WERI-Rb-1 (cell line): ENCODE results near the gene MT1X.

Experiments
- DNase-seq: peaks from one replicate; pipeline ENCODE4 v3.0.0-alpha.2; 2020
- H3K27ac ChIP-seq: fragments of 250-450 bp; sonication (Bioruptor Pico); 2 replicates; pipeline ENCODE4 v1.5.1; 2020; ENCODE audit warnings: mild to moderate bottlenecking, moderate library complexity
- H3K27me3 ChIP-seq: fragments of 250-450 bp; sonication (Bioruptor Pico); 2 replicates; pipeline ENCODE4 v1.5.1; 2021; ENCODE audit warnings: mild to moderate bottlenecking, low read depth, moderate library complexity; ENCODE audit not compliant: insufficient read depth, severe bottlenecking
- H3K36me3 ChIP-seq: fragments of 250-450 bp; sonication (Bioruptor Pico); 2 replicates; pipeline ENCODE4 v1.5.1; 2020; ENCODE audit warnings: mild to moderate bottlenecking, moderate library complexity
- H3K4me3 ChIP-seq: 2 replicates; pipeline ENCODE4 v1.5.1; 2011; ENCODE audit warnings: low read depth, mild to moderate bottlenecking, control low read depth, low read length
- H3K9me3 ChIP-seq: fragments of 250-450 bp; sonication (Bioruptor Pico); 2 replicates; pipeline ENCODE4 v1.5.1; 2021; ENCODE audit warnings: mild to moderate bottlenecking, moderate library complexity; ENCODE audit not compliant: severe bottlenecking
- CTCF ChIP-seq: IDR thresholded peaks from 2 replicates; pipeline ENCODE4 v1.5.1; 2011; ENCODE audit warnings: low read depth, mild to moderate bottlenecking, control low read depth, inconsistent platforms, low read length

MT1X gene

DNA sequence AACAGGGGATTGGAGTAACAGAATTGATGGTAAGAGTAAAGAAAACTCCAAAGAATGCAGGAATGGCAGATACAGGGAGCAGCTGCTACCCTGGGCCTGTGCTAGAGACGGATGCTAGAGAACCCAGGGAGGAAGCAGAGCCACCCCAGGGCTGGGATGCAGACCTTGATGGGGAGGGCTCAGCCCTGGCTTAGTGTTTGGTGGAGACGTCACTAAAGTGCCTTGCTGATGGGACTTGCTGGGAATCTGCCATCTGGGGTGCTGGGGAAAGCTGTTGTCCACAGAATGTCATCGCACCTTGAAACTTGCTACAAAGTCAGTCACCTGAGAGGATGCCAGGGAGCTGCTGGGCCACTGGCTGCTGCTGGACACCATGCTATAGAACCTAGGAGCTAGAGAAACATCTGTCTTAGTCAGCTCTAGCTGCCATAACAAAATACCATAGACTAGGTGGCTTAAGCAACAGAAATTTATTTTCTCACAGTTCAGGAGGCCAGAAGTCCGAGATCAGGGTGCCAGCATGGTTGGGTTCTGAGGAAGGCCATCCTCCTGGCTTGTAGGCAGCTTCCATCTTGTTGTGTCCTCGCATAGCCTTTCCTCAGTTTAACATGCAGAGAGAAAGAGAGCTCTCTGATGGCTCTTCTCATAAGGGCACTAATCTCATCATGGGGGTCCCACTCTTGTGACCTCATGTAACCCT, 15.3 kb downstream of the MT1X start:
- no peaks in the 10 kb centered on the region for H3K36me3 ChIP-seq
- TF ChIP-seq CTCF, result no peak

DNA sequence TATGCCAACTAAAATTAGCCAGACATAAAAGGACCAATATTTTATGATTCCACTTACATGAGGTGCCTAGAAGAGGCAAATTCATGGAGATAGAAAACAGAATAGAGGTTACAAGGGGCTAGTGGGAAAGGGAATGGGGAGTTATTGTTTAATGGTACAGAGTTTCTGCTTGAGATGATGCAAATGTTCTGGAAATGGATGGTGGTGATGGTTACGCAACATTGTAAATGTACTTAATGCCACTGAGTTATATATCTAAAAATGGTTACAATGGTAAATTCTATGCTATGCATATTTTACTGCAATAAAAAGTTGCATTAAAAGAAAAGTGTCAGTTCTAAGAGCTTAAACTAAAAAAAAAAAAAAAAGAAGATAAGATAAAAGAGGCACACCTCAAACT, 17.9 kb downstream of the MT1X start:
- DNase-seq, result no peak
- H3K9me3 ChIP-seq, result peaks cover 5% of the 10 kb centered on the region
- no peaks in the 10 kb centered on the region for H3K36me3 ChIP-seq
- H3K4me3 ChIP-seq, result no peak overlapping the region
- TF ChIP-seq CTCF, result no peak
- no peaks in the 10 kb centered on the region for H3K27me3 ChIP-seq
- H3K27ac ChIP-seq, result no peak overlapping the region

More for the DNA sequence above, 15.3 kb downstream of the MT1X start:
- no peaks in the 10 kb centered on the region for H3K27me3 ChIP-seq
- no peak for DNase-seq
- H3K4me3 ChIP-seq, result no peak overlapping the region
- H3K9me3 ChIP-seq, result peaks cover 5% of the 10 kb centered on the region
- no peak overlapping the region for H3K27ac ChIP-seq

- Histone ChIP-seq H3K36me3 (no peaks in the 10 kb centered on the region), H3K9me3 (peaks cover 5% of the 10 kb centered on the region), H3K27me3 (no peaks in the 10 kb centered on the region), H3K27ac (no peak overlapping the region), H3K4me3 (no peak overlapping the region)
- no peak for TF ChIP-seq CTCF
- DNase-seq, result no peak
Observed at GRCh38 chr16:56700631-56701030, 18.4 kb downstream of the MT1X start.

DNA sequence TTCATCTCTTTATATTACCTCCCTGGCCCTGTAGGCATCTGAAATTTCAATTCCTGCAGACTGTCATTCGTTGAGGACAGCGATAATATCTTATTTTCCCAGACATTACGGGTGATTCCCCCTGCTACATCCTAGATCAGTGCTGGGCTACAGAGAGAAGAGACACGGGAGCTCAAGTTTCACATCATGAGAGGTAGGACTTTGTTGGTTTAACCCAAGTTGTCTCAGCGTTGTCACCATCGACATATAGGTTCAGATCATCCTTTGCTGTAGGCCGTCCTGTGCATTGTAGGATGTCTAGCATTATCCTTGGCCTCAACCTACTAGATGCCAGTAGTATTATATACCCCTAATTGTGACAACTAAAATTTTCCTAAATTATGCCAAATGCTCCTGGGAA, 19.3 kb downstream of the MT1X start:
- Histone ChIP-seq H3K27ac (no peak overlapping the region), H3K9me3 (peaks cover 5% of the 10 kb centered on the region), H3K27me3 (no peaks in the 10 kb centered on the region), H3K36me3 (no peaks in the 10 kb centered on the region), H3K4me3 (no peak overlapping the region)
- no peak for DNase-seq
- no peak for TF ChIP-seq CTCF

- DNase-seq, result no peak
- peaks cover 2% of the 10 kb centered on the region for H3K9me3 ChIP-seq
- no peak for TF ChIP-seq CTCF
Observed at GRCh38 chr16:56702836-56703235, 20.6 kb downstream of the MT1X start.

More at GRCh38 chr16:56702836-56703235, 20.6 kb downstream of the MT1X start:
- Histone ChIP-seq H3K27me3 (no peaks in the 10 kb centered on the region), H3K27ac (no peak overlapping the region), H3K4me3 (no peak overlapping the region), H3K36me3 (no peaks in the 10 kb centered on the region)
